GM18861 (cell line): ENCODE results near the gene BMPR2.
"Not testable (repeated sequence)": the region's sequence is repeated elsewhere in the genome, so short reads cannot be mapped to it uniquely, and the experiment has no call there.

Experiments used
- ATAC-seq: cut with Tn5 transposase; IDR thresholded peaks from one replicate; pipeline ENCODE4 v1.9.1; 2021; ENCODE audit not compliant: unreplicated experiment

The BMPR2 gene

DNA sequence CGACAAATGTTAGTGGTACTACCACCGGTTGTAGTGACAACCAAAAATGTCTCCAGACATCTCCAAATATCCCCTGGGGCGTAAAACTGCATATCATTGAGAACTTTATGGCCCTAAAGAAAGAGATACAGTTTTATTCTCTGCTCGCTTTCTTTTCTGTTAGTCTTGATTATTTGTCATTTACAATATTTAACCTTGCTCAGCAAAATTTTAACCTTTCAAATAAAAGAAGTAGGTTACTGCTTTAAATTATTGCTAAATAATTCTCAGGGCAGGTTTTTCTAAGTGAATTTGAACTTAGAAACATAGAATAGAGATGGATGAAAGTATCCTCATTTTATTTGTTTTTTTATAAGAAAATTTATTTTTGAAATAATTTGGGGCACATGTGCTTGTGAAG lies 67.9 kb downstream of the BMPR2 start:
- no peak for ATAC-seq

DNA sequence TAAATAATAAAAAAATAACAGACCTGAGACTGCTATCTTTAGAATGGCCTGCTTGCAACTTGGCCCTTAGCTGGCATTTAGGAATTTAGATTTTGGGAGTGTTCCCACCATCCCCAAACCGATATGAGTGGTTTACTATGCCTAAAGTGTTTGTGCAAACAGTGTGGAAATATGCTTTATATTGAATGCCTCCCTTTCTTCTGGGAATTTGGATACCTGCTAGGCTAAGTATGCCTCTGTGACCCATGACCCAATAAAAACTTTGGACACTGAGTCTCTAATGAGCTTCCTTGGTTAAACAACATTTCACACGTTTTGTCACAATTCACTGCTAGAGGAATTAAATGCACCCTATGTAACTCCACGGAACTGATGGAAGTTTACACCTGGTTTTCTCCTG lies 73.2 kb downstream of the BMPR2 start:
- no peak for ATAC-seq

DNA sequence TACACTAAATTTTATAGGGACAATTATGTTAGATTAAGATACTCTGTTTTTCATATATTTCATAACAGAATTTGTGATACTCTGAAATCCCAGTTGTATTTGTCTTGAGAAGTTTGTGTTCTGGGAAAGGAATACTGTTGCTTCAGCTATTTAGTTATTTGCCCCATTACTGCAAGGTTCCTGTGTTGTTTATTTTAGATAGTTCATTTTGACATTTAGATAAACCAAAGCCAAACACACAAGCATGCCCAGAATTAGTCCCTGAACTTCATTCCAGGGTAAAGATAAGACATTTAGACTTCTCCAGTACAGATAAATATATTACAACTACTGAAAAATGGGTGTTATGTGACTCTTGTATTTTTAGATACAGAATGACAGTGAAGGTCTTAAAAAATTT lies 74.7 kb downstream of the BMPR2 start:
- no peak for ATAC-seq

DNA sequence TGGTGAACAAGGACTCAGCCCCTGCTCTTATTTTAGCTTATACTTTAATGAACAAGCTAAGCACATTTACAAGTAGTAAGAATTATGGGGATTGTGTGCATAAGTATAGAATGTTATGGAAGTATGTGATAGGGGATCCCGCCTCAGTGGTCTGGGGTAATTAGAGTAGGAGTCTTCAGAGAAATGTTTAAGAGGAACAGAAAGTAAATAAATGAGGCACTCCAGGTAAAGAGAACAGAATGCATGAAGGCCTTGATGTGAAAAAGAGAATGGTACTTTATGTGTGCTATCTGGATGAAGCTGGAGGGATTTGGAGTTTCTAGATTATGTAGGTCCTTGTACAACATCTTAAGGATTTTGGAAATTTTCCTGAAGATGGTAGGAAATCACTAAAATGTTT lies 76.6 kb downstream of the BMPR2 start:
- no peak for ATAC-seq

DNA sequence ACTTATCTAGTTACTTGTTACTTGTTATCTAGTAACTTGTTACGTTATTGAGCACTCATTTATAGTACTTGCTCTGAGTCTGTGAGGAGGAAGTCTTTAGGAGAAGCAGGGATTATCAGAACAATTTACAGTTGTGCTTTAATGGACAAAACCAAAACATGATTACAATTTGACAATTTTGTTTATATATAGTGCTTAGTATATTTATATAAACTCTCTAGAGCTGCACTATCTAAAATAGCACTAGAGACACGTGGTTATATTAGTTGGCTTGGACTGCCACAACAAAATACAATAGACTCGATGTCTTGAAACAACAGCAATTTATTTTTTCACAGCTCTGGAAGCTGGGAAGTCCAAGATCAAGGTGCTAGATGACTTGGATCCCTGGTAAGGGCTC lies 78.4 kb downstream of the BMPR2 start:
- no peak for ATAC-seq

DNA sequence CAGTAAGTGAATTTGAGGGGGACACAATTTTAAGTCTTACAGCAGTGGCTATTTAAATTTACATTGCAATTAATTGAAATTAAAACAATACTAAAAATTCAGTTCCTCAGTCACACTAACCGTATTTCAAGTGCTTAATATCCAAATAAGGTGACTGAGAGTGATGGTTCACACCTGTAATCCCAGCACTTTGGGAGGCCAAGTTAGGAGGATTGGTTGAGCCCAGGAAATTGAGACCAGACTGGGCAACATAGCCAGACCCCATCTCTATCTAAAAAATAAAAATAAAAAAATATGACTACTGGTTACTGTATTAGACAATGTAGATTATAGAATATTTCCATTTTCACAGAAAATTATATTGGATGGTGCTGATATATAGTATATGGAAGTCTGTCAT lies 79.0 kb downstream of the BMPR2 start:
- ATAC-seq: no peak

DNA sequence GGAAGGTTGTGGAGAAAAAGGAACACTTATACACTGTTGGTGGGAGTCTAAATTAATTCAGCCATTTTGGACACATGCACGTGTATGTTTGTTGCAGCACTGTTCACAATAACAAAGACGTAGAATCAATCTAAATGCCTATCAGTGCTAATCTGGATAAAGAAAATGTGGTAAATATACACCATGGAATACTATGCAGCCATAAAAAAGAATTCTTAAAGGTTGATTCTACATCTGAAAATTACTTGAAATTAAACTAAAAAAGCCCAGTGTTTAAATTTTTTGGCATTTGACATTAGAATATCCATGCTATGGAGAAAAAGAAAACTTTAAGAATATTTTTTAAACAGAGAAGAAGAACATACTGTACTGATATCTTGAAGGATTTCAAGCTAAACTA lies 84.0 kb downstream of the BMPR2 start:
- ATAC-seq: no peak

DNA sequence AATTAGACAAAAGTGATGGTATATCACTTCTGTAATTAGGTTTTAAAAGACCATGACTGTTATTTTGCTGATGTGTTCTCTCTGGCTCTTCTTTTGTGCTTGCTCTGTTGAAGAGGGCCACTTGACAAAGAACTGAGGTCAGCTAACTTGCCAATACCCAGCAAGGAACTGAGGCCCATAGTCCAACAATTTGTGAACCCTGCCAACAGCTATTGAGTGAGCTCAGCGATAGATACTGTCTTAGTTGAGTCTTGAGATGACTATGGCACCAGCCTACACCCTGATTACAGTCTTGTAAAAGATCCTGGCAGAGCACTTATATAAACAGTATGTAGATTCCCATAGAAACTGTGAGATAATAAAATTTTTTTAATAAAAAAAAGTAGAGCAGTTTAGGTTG lies 103.0 kb downstream of the BMPR2 start:
- no peak for ATAC-seq

DNA sequence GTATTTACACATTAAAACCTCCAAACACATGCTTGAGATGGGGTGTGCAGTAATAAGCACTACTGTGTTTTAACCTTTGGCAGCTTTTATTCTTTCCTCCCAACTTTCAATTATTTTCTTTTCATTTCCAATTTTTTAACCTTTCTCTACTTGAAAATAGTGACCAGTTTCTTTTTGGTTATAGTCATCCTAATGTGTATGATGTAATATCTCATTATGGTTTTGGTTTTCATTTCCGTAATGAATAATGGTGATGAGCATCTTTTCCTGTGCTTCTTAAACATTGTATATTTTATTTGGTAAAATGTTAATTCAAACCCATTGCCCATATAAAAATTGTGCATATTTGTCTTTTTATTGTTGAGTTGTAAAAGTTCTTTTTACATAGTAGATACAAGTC lies 103.5 kb downstream of the BMPR2 start:
- ATAC-seq: no peak

DNA sequence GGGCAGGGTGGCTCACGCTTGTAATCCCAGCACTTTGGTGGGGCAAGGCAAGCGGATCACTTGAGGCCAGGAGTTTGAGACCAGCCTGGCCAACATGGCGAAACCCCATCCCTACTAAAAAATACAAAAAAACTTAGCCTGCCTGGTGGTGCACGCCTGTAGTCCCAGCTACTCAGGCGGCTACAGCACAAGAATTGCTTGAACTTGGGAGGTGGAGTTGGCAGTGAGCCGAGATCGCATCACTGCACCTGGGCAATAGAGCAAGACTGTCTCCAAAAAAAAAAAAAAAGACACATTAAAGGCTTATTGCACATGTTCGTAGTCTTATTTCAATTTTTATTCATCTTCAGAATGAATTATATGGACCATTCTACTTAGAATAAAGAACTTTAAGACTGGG lies 110.2 kb downstream of the BMPR2 start:
- no peak for ATAC-seq

DNA sequence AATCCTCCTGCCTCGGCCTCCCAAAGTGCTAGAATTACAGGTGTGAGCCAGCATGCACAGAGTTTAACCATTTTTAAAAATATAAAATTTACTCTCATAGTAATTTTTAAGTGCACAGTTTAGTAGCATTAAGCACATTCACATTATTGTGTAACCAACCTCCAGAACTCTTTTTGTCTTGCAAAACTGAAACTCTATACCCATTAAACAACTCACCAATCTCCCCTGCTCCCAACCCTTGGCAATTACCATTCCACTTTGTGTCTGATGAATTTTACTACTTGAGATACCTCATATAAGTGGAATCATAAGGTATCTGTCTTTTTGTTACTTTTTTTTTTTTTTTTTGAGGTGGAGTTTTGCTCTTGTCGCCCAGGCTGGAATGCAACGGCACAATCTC lies 112.5 kb downstream of the BMPR2 start:
- ATAC-seq: no peak

DNA sequence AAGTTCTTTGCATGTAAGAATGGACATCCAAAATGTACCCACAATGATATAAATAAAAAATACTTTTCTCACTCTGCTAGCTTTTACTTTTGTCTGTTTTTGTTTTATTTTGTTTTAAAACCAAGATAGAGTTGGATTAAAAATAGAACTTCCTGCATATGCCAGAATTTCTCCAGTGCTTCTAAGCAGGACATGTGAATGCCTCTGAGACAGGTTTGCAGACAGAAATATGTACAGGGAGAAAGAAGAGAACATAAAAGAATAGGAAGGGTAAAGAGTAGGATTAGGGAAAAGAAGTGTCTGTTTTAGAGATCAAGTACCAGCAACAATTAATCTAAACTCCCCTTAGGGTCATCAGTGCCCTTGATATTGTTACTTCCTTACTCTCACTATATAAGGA lies 114.4 kb downstream of the BMPR2 start:
- no peak for ATAC-seq

DNA sequence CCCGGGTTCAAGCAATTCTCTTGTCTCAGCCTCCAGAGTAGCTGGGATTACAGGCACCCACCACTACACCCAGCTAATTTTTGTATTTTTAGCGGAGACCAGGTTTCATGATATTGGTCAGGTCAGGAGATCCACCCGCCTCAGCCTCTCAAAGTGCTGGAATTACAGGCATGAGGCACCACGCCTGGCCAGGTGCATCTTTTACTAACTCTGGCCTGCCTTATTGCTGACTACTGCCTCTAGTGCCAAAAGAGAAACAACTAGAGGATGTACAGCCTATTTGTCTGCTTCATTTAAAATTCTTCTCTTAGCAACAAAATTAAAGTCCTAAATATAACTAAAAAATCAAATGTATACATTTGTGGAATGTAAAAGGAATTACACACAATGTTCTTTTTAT lies 115.4 kb downstream of the BMPR2 start:
- no peak for ATAC-seq

DNA sequence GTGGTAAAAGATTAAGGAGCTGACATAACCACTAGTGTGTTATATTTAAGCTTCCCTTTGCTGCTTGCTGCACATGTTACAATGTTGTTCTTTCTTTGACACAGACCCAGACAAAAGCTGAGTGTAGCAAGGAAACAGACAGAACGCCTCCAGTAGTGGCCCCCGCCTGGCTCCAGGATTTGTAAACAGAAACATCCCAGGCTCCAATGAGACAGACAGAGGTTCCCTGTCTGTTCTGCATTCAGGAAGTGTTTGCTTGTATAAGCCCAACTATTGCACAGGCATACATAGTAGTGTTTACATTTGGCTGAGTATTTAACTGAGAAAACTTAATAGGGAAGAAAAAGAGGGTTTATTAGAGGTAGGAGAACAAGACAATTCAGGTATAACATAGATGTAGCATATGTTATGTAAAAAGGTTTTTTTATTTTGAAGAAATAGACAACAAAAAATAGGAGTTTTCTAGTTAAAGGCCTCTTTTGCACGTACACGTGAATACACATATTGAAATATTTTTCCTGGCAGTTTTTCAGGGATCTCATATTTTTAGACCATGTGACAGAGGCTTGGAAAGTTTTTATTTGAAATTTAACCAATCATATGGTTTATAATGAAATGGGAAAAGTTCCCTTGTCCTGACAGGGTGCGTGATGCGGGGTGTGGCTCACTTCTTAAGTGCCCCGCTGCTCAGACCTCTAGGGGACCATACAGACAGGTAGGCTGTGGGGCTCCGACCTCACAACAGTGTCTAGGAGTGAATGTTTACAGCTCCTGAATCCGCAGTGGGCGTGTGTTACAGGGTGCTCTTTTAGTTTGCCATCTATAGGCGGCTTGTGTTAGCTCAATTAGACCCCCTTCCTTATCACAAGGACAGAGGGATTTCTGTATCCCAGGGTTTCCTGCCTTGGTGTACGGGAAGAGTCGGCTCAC lies 118.4 kb downstream of the BMPR2 start:
- no peak for ATAC-seq

DNA sequence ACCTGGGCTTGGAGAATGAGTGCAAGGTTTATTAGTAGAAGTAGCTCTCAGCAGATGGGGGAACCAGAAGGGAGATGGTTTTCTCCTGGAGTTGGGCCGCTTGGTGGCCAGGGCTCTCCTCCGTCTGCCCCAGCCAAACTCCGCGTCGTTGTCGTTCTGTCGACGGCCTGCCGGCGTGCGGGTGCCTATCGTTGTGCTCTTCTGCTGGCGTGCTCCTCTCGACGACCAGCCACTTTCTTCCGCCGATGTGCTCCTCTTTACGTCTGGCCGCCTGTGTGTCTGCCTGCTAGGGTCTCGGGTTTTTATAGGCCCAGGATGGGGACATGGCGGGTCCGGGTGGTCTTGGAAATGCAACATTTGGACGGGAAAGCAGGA lies 119.1 kb downstream of the BMPR2 start:
- ATAC-seq: no peak

DNA sequence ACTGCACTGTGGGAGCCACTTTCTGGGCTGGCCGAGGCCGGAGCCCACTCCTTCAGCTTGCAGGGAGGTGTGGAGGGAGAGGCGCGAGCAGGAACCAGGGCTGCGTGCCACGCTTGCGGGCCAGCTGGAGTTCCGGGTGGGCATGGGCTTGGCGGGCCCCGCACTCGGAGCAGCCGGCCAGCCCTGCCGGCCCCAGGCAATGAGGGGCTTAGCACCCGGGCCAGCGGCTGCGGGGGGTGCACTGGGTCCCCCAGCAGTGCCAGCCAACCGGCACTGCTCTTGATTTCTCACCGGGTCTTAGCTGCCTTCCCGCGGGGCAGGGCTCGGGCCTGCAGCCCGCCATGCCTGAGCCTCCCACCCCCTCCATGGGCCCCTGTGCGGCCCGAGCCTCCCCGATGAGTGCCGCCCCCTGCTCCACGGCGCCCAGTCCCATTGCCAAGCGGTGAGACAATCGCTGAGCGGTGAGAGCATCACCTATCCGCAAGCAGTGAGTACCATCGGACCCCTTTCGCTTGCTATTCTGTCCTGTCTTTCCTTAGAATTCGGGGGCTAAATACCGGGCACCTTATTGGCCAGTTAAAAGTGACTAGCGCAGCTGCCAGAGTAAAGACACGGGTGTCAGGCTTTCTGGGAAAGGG lies 120.8 kb downstream of the BMPR2 start:
- ATAC-seq: not testable (repeated sequence)

DNA sequence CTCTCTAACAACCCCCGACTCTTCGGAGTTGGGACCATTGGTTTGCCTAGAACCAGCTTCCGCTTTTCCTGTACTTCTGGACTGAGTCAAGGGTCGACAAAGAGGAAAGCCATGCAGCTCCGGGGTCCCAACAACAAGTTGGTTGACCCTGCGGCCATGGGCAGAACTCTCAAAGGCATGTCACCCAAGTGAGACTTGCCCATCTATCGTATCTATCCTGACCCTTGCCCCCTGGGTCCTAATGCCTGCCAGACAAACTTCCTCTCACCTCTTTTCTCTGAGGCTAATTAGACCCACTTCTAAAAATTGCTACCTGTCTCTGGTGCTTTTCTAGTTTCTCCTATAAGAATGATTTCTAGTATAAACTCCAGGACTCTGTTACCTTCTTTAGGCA lies 121.3 kb downstream of the BMPR2 start:
- not testable (repeated sequence) for ATAC-seq

DNA sequence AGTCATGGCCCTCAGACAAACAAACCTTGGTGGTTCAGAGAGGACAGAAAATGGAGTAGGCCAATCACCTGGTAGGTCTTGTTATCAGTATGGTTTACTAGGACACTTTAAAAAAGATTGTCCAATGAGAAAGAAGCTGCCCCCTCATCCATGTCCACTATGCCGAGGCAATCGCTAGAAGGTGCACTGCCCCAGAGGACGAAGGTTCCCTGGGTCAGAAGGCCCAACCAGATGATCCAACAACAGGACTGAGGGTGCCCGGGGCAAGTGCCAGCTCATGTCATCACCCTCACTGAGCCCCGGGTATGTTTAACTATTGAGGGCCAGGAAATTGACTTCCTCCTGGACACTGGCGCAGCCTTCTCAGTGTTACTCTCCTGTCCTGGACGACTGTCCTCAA lies 123.7 kb downstream of the BMPR2 start:
- ATAC-seq: not testable (repeated sequence)

DNA sequence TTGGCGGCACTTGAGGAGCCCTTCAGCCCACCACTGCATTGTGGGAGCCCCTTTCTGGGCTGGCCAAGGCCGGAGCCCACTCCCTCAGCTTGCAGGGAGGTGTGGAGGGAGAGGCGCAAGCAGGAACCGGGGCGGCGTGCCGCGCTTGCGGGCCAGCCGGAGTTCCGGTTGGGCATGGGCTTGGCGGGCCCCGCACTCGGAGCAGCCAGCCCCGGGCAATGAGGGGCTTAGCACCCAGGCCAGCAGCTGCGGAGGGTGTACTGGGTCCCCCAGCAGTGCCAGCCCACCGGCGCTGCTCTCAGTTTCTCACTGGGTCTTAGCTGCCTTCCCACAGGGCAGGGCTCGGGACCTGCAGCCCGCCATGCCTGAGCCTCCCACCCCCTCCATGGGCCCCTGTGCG lies 127.1 kb downstream of the BMPR2 start:
- not testable (repeated sequence) for ATAC-seq

DNA sequence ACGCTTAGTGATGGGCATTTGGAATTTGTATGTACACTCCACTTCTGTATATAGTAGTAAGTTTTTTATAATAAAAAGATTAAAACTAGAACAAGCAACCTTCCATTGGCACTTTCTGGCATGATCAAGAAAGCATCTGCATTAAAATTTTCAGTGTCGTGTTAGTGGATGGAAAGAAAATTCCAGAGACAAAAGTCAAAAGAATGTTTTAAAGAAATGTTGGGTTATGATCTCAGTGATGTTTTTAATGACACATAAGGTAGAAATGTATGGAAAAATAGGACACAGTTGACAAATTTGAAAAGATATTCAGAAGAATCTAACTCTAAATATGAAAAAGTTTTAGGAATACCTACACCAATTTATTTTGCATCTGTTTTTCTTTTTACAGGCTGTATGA lies 132.6 kb downstream of the BMPR2 start:
- ATAC-seq: no peak

DNA sequence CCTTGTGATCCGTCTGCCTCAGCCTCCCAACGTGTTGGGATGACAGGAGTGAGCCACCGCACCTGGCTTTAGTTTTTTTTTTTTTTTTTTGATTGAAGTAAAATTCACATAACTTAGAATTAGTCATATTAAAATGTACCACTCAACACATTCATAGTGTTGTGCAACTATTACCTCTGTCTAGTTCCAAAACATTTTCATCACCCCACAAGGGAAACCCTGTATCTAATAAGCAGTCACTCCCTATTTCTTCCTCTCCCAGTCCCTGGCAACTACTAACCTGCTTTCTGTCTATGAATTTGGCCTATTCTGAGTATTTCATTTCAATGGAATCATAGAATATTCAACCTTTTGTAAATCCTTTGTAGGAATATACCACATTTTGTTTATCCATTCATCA lies 134.8 kb downstream of the BMPR2 start:
- no peak for ATAC-seq

DNA sequence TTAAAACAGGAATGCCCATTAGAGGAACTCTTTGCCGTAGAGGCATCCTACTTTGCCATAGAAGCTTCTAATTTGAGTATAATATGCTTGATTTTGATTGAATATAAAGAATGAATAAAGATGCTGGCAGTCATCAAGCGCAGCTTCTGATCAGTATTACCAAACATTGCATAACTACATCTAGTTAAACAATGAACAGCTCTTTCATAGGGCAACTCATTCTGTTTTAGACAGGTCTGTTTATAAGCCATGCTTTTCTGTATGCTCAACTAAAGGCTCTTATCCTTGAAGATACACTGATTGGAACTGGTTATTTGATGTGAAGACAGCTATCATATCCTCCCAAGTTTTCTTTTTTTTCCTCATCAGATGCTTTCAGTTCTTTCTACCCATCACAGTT lies 136.0 kb downstream of the BMPR2 start:
- no peak for ATAC-seq

DNA sequence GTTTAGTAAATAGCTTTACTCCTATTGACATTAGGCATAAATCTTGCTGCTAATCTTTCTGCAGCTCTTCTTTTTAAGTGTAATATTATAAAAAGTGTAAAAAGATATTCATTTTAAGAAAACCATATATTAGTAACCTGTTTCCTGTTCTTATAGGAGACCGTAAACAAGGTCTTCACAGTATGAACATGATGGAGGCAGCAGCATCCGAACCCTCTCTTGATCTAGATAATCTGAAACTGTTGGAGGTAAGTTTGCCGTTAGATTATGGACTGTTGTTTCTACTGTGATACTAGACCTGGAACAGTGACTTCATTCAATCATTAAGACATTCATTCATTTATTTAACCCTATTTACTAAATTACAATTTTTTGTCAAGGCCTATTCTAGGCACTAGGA lies 138.6 kb downstream of the BMPR2 start:
- ATAC-seq: no peak
